IPS-NIHi7 (cell line): ENCODE data around the gene ZNF324B.
"Not testable (repeated sequence)": the region's sequence is repeated elsewhere in the genome, so short reads cannot be mapped to it uniquely, and the experiment has no call there.

Experiments used
- DNase-seq: peaks from one replicate; pipeline ENCODE4 v3.0.0; 2012; ENCODE audit warnings: mixed read lengths; ENCODE audit errors: extremely low spot score

The ZNF324B gene

DNA sequence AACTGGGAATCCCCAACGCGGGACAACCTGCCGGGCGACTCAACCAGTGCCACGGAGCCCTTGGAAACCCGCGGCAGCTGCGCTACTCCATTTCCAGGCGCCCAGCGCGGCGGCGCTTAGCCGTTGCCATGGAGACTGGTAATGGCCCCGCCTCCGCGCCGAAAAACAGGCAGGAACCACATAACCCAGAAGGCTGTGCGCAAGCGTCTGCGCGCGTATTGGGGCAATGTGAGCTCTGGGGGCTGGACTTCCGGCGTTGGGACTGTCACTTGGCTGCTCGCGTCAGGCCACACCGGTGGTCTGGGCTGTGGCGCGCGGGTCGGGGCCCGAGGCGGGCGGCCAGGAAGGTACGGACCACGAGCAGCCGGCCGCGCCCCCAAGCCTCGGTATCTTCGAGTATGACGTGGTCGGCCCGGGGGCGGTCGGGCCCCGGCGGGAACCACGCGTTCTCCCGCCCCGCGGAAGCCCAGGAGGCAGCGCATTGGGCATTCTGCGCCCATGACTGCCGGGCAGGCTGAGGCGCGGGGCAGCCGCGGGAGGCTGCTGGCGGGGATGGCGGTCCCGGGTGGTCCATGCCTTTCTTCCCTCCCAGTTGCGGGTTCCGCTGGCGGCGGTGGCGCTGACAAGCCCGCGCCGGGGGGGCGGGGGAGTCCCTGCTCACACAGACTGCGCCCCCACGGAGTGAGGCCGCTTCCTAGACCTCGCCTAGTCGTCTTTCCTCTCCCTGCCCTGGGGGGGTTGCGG lies at the start of gene ZNF324B:
TSS of gene ZNF324B (plus strand) at position 265 of the 744 bp plus-strand sequence. CDS start 2,080 bp downstream, outside the sequence.
- peak; percentile 100 for DNase-seq

DNA sequence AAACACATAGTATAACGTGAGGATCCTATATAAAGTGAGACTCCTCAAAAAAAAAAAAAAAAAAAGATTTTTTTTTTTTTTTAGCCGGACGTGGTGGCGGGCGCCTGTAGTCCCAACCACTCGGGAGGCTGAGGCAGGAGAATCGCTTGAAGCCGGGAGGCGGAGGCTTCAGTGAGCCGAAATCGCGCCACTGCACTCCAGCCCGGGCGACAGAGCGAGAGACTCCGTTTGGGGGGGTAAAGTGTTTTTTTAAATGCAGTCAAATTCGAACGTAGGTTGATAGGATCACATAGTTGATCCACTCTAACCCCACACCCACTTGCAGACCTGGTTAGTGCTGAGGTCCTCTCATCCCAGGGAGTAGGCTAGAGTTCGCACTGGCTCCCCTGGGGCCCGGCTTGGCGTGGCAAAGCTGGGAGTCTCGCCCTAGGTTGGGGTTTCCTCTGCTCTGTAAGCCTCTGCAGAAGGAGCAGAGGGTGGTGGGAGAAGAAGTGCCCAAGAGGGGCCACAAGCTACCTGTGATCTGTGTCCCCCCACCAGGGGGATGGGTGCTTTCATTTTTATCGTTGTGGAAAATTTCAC lies 49.5 kb upstream of the ZNF324B start:
- DNase-seq: no peak

DNA sequence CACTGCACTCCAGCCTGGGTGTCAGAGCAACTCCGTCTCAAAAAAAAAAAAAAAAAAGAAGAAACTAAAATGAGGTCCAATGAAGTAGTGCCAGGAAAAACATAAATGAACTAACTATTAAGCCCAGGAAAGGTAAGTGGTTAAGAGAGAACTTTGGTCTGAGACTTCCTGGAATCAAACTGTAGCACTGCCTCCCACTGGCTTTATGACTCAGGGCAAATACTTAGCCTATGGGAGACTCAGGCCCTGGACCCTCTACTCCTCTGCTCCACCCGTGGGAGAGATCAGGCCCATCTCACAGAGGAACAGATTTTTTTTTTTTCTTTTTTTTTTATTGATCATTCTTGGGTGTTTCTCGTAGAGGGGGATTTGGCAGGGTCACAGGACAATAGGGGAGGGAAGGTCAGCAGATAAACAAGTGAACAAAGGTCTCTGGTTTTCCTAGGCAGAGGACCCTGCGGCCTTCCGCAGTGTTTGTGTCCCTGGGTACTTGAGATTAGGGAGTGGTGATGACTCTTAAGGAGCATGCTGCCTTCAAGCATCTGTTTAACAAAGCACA lies 47.4 kb upstream of the ZNF324B start:
- DNase-seq: not testable (repeated sequence)

DNA sequence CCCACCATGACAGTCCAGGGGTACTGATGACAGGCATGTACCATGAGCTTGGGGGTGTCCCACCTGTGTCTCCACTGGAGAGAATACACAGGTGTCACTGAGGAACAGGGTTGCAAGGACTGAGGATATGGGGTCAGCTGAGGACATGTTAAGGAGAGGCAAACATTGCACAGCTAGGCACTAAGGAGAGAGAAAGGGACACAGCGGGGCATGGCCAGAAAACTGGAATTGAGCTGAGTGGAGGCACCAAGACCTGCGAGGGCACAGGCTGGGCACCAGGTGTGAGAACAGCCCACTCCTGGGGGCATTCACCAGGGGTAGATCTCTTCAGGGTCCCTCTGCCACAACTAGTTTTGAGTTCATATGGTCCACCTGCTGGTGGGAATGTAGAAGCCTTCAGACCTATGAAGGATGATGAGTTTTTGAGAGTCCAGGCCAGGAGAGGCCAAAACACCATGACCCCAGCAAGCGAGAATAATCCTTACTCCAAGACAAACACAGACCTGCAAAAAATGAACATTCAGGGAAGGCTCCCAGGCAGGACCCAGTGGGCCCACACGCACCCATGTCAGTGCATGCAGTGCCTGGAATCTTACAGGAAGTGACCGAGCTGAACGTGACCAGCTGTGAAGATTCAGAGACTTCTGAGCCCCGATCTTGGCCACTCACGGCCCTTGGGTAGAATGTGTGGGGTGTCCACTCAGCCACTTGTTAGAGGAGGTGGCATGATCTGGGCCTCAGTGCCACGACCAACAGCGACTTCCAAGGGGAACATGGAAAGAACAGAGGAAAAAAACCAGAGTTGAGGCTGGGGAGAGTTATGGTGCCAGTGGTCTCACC lies 44.4 kb upstream of the ZNF324B start:
- DNase-seq: no peak

DNA sequence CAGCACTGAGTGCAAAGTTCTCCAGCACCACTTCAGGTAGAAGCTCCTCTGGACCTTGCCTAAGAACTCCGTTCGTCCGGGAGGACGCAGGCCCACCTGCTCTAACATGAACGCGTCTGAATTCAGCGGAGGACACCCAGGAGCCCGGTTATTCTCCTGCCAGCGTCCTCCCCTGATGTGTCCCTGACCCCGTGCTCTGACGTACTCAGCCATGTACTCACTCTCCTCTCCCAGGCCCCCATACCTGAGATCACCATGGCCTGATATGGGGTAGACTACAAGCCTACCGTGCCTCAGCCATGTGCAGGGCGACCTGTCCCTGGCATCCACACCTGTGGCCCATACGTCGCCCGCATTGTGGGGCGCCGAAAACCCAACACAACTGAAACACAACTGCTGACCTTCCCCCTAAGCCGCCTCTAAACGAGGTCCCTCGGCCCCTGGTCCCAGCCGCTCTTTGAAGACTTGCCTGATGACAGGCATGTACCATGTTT lies 43.7 kb upstream of the ZNF324B start:
- peak; percentile 8 for DNase-seq

DNA sequence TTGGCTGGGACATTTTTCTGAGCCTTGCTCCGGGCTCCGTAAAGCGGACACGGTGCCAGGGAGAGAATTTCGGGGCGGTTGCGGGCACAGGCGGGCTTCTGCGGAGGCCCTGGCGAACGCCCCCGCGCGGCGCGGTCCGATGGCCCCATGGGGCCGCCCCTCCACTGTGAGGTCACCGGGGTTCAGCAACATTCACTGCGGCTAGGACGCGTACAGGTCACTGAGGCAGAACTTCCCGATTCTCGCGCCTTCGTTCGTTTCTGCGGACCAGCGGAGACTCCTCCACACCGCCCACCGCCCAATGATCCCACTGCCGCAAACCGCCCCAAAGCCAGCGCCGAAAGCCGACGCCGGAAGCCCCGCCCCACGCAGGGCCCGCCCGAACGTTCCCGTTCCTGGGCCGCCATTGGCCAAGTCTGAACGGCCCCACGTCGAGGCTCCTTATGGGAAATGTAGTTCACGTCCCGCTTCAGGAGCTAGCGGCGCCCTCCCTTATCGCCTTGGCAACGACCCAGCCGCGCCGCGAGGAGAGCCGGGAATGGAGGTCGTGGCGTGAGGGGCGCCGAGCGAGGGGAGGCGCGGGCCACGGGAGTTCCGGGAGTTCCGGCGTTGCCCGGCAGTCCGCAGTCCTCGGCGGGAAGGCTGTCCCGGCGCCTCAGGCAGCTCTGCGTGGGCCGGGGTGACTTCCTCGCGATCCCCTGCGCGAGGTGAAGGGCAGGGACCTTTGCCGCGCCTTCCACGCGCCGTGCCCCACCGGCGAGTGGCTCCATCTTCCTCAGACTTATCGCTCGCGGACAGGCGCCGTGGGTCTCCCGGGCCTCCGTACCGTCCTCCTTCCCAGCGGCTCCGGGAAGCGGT lies 43.0 kb upstream of the ZNF324B start, which contains the start of gene ZNF584:
TSS of gene ZNF584 (plus strand) at position 498 of the 858 bp plus-strand sequence. CDS start 499 bp downstream, outside the sequence.
- DNase-seq: peak; percentile 99

DNA sequence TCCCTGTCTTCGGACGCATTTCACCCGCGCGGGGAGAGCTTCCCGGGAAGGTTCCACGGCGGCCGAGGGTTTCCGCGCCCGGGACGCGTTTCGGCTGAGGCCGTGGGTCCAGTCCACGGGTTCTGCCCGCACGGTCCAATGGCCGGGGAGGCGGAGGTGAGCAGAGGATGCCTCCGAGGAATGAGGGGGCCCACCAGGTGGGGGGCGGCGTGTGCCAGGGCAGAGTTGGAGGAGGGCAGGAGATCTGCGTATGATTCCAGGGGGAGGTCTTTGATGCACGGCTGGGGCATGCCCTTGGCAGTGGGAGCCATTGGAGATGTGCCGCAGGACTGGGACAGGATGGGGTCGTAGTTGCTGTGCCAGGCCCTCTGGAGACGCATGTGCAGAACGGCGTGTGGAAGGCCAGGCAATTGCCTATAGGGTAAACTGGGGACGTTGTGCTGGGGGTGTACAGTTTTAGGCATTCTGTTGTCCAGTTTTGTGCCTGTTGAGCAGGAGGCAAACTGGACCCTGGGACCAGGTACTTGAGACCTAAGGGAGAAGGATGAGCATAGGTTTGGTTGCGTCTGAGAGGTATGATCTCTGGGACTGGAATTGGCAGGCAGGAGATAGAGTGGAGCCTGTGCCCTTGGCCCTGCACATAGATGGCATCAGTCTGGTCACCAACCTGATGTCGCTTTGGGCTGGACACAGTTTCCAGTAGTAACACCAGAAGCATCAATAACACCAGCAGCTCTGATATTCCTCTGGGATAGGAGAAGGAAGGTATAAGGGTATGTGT lies 42.2 kb upstream of the ZNF324B start:
- peak; percentile 21 for DNase-seq

DNA sequence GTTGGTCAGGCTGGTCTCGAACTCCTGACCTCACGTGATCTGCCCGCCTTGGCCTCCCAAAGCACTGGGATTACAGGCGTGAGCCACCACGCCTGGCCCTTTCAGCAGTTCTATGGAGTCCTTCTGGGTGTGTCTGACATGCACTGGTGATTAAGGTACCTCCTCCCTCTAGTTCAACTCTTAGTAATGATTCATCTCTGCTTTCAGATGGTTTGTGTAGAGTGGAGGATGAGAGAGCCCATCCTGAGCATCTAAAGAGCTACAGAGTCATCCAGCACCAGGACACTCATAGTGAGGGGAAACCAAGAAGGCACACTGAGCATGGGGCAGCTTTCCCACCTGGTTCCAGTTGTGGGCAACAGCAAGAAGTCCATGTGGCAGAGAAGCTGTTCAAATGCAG lies 34.8 kb upstream of the ZNF324B start:
- DNase-seq: no peak

DNA sequence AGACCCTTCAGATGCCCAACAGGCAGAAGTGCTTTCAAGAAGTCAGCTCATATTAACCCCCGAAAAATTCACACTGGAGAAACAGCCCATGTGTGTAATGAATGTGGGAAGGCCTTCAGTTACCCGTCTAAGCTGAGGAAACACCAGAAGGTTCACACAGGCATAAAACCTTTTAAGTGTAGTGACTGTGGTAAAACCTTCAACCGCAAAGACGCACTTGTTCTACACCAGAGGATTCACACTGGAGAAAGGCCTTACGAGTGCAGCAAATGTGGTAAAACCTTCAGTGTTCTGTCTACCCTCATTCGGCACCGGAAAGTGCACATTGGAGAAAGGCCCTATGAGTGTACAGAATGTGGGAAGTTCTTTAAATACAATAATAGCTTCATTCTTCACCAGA lies 34.4 kb upstream of the ZNF324B start:
- DNase-seq: no peak

DNA sequence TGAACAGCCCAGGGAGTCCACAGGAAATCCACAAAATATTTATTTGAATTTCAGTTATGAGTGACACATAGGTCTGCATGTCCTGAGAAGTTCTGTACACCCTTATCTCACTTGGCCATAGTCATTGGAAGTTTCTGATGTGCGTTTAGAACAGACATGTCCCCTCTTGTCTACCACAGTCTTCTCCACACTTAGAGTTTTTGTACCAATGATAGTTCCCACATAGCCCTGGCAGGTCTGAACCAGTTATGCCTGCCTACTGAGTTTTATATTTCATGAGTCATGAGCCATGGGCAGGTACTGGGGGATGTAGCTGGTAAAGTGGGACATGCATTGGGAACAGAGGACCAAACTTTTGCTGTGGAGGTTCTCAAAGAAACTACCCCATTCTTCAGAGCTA lies 22.8 kb upstream of the ZNF324B start:
- no peak for DNase-seq

DNA sequence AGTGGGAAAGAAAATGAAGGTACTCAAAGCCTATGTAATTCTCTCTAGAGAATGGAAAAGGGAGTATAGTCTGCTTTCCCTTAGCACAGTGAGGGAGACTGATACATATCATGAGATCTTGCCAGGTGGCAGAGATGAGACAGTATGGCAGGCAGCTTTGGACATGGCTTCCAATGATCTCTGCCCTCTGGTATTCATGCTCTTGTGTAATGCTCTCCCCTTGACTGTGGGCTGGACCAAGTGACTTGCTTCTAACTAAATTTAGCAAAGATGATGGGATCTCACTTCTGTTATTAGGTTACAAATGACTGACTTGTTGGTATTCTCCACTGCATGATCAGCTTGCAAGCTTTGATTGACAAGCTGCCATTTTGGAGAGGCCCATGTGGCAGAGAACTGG lies 21.7 kb upstream of the ZNF324B start:
- DNase-seq: no peak

DNA sequence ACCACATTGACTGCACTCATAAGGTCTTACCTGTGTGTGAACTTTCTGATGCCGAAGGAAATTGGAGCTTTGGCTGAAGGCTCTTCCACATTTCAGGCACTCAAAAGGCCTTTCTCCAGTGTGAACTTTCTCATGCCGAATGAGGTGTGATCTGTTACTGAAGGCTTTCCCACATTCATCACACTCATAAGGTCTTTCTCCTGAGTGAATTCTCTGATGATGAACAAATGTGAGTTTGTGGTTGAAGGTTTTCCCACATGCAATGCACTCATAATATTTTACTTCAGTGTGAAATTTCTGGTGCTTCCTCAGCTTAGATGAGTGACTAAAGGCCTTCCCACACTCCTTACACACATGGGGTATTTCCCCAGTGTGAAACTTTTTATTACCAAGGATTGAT lies 17.2 kb upstream of the ZNF324B start:
- no peak for DNase-seq

DNA sequence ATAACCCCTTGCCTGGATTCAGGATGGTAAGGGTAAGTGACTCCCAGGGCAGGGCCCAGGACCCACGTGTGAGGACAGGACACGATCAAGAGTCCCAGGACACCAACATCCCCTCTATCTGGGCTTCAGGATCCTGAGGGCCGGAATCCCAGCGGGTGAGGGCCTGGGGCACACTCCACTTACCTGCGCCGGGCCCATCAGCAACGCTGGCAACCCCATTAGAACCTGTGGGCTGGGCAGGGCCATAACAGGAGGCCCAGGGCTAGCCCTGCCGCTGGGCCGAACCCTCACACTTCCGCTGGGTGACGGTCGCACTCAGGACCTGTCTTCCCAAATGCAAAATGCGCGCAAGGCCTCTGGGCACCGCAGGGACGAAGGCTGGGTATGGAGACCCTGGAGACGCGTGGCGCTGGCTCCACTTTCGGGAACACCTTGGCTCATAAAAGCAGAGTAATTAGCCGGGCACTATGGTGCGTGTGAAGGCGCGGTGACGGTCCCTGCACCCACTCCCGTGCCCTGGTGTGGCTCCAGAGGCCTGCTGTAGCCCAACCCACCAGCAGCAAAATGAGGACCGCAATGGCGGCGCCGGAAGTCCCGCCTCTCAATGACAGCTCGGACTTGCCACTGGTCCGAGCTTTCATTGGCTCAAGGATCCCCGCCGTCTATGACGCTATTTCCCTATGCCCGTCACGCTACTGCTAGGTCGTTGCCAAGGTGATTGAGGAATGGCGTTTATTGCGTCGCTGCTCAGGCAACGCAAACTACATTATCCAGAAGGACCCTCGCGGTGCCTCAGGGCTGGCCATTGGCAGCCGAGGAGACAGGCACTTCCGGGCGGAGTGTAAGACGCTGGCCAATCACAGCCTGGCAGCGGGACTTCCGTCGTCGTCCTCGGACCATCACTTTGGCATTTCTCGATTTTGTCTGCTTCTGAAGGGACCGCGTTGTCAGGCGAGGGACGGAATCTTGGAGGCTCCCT lies 11.6 kb upstream of the ZNF324B start, which contains the start of gene ZNF132:
TSS of gene ZNF132 (minus strand) at position 578 of the 979 bp plus-strand sequence. CDS start at position 246, 332 bp downstream.
- peak; percentile 73 for DNase-seq

DNA sequence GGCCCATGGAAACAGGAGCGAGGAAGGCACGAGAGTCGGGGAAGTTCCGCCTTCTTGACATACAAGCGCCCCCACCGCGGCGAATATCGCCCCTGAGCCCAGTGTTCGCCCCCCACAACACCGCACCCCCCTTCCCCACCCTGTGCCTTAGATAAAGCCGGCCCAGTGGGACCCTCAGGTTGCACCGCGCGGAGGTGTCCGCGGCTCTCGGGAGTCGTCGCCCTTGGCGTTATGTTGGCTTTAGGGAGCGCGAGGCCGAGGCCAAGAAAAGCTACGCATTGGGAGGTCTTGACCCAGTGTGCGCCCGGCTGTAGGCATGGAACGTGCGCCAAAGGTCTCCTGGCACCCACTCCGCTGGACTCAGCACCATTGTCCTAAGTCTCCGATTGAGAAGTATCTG lies 10.9 kb upstream of the ZNF324B start:
- DNase-seq: no peak

DNA sequence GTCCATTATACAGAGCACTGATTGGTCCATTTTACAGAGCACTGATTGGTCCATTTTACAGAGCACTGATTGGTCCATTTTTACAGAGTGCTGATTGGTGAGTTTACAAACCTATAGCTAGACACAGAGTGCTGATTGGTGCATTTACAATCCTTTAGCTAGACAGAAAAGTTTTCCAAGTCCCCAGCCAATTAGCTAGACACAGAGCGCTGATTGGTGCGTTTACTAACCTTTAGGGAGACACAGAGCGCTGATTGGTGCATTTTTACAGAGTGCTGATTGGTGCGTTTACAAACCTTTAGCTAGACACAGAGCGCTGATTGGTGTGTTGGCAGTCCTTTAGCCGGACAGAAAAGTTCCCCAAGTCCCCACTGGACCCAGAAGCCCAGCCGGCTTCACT lies 8.4 kb upstream of the ZNF324B start:
- not testable (repeated sequence) for DNase-seq

DNA sequence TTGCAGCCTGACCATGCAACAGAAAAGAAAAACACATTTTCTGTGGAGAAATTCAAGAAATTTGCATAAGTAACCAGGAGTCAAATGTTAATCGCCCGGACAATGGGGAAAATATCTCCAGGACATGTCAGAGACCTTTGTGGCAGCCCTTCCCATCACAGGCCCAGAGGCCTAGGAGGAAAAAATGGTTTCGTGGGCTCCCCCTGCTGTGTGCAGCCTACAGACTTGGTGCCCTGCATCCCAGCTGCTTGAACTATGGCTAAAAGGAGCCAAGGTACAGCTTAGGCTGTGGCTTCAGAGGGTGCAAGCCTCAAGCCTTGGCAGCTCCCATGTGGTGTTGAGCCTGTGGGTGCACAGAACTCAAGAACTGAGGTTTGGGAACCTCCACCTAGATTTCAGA lies 2.6 kb upstream of the ZNF324B start:
- DNase-seq: not testable (repeated sequence)

DNA sequence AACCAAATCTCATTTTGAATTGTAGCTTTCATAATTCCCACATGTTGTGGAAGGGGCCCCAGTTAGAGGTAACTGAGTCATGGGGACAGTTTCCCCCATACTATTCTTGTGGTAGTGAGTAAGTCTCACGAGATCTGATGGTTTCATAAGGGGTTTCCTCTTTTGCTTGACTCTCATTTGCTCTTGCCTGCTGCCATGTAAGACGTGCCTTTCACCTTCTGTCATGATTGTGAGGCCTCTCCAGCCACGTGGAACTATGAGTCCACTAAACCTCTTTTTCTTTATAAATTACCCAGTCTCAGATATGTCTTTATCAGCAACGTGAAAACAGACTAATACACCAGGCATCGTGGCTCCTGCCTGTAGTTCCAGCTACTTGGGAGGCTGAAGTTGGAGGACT lies 1.4 kb upstream of the ZNF324B start:
- not testable (repeated sequence) for DNase-seq

DNA sequence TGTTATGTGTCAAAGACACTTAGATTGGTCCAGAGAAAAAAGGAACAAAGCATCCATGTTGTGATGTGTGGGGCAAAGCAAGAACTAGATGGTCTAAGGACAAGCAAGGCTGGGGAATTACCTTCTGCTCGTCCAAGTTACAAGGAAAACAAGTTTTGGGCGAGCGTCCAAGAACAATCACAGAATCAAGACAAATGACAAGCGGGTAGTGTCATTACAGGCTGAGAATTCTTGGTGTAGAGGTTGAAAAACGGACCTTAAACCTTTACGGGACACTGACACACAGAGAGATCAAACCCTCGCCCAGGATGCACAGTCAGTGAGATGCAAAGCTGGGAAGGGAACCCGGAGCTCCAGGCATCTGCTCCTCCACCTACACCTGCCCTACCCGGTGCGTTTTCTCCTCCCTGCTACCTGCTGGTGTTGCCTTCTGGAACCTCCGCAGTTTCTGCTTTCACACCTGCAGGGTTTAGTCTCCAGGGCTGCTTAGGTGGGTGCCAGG lies 515 bp upstream of the ZNF324B start:
- DNase-seq: no peak

DNA sequence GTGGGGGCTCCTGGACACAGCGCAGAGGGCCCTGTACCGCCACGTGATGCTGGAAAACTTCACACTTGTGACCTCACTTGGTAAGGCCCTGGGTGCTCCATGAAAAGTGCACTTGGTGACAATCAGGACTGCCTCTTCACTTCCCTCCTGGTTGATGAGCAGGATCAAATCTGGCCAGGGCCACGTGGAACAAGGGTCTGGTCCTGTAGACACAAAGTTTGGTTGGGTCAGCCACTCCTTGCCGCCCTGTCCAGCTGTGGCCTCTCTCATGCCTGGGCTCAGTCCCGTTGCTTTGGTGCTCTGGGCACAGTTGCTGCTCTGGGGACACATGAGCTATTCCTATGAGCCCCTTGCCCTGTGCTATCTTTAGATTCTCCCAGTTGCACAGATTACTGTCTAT lies 2.3 kb downstream of the ZNF324B start:
- DNase-seq: no peak
